Mesendoderm (in vitro differentiated cells): Measurements from ENCODE around the gene PGM2L1.

Experiments
- DNase-seq: peaks from one replicate; pipeline ENCODE4 v3.0.0; 2013
- H2AK5ac ChIP-seq: 2 replicates; pipeline ENCODE4 v1.6.1; 2013; ENCODE audit warnings: low read length, inconsistent platforms
- H2BK120ac ChIP-seq: 2 replicates; pipeline ENCODE4 v1.6.1; 2013; ENCODE audit warnings: low read depth, mild to moderate bottlenecking, low read length, moderate library complexity, mixed read lengths
- H2BK15ac ChIP-seq: replicated peaks from 2 replicates; pipeline ENCODE4 v1.6.1; 2013; ENCODE audit warnings: low read depth, mild to moderate bottlenecking, moderate library complexity
- H2BK5ac ChIP-seq: 2 replicates; pipeline ENCODE4 v1.6.1; 2013; ENCODE audit warnings: low read length, inconsistent platforms
- H3K18ac ChIP-seq: 2 replicates; pipeline ENCODE4 v1.6.1; 2013; ENCODE audit warnings: mild to moderate bottlenecking, low read length, mixed read lengths
- H3K23ac ChIP-seq: one replicate; pipeline ENCODE4 v1.6.1; 2013; ENCODE audit warnings: low read length
- H3K27ac ChIP-seq: 2 replicates; pipeline ENCODE4 v1.5.1; 2013; ENCODE audit warnings: low read depth, mild to moderate bottlenecking, inconsistent platforms, low read length, moderate library complexity
- H3K27me3 ChIP-seq: 2 replicates; pipeline ENCODE4 v1.6.1; 2013; ENCODE audit warnings: low read length, control low read depth, mild to moderate bottlenecking, inconsistent platforms; ENCODE audit not compliant: insufficient read depth, poor library complexity
- H3K36me3 ChIP-seq: 2 replicates; pipeline ENCODE4 v1.6.1; 2013; ENCODE audit warnings: low read length, inconsistent platforms; ENCODE audit not compliant: control insufficient read depth, insufficient read depth
- H3K4ac ChIP-seq: one replicate; pipeline ENCODE4 v1.6.1; 2013; ENCODE audit warnings: low read depth, mild to moderate bottlenecking, low read length, moderate library complexity
- H3K4me1 ChIP-seq: 2 replicates; pipeline ENCODE4 v1.6.1; 2013; ENCODE audit warnings: low read depth, low read length, inconsistent platforms; ENCODE audit not compliant: control insufficient read depth
- H3K4me2 ChIP-seq: 2 replicates; pipeline ENCODE4 v1.6.1; 2013; ENCODE audit warnings: low read length
- H3K4me3 ChIP-seq: 2 replicates; pipeline ENCODE4 v1.5.1; 2013; ENCODE audit warnings: mild to moderate bottlenecking, low read length
- H3K56ac ChIP-seq: one replicate; pipeline ENCODE4 v1.6.1; 2013; ENCODE audit warnings: low read length
- H3K79me1 ChIP-seq: 2 replicates; pipeline ENCODE4 v1.6.1; 2013; ENCODE audit warnings: low read length, inconsistent platforms
- H3K79me2 ChIP-seq: 2 replicates; pipeline ENCODE4 v1.6.1; 2013; ENCODE audit warnings: mild to moderate bottlenecking, low read length; ENCODE audit not compliant: control insufficient read depth, insufficient read depth
- H3K9ac ChIP-seq: 2 replicates; pipeline ENCODE4 v1.6.1; 2013; ENCODE audit warnings: low read length, inconsistent platforms
- H4K5ac ChIP-seq: one replicate; pipeline ENCODE4 v1.6.1; 2013; ENCODE audit warnings: low read length
- H4K8ac ChIP-seq: one replicate; pipeline ENCODE4 v1.6.1; 2013; ENCODE audit warnings: low read depth, mild to moderate bottlenecking, control low read depth, low read length, moderate library complexity
- WGBS: extraction: QIAGEN DNeasy Blood & Tissue Kit; methylation state at CpG from one replicate; pipeline ENCODE4 v1.1.7; 2013; ENCODE audit warnings: low lambda C conversion rate, missing lambda C conversion rate; ENCODE audit not compliant: insufficient coverage; ENCODE audit errors: extremely low coverage; 5-methylcytosine and 5-hydroxymethylcytosine counted together

The PGM2L1 gene

DNA sequence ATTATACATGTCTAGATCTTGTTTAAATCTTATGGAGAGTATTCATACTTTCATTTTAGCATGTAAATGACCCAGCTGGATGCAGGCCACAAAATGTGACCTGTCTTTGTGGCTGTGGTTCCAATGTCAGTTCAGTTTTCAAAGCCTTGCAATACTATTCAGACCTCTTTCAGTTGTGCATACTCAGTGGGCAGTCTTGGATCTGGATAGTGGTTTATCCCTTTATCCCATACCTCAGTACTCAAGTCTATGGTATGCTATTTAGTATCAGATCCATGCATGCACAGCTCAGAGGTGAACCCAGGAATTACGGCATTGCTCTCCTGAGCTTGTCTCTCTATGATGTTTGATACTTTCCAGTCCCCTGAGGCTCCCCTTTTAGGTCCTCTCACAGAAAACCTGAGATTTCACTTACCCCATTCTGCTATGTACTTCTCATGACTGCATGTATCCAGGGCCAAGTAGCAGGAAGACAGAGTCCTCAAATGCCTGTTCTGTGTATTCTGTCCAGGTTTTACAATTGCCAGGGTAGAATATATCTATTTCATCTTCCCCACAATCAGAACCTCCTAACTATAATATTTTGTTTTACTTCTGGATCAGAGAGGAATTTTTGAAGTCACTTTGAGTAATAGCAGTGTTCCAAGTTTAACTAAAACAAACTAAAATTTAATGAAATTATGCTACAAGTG lies 79.8 kb downstream of the PGM2L1 start:
- no peak overlapping the region for H2BK120ac ChIP-seq
- no peak overlapping the region for H3K4me3 ChIP-seq
- no peak overlapping the region for H3K27ac ChIP-seq
- H3K4me2 ChIP-seq = no peak overlapping the region
- H3K79me2 ChIP-seq = no peaks in the 10 kb centered on the region
- H3K56ac ChIP-seq = no peak overlapping the region
- no peak overlapping the region for H3K18ac ChIP-seq
- no CpG with 5 or more reads among the region's 1 CpG for WGBS
- H3K4me1 ChIP-seq = no peaks in the 10 kb centered on the region
- H2BK15ac ChIP-seq = no peak overlapping the region
- no peak overlapping the region for H3K4ac ChIP-seq
- DNase-seq = no peak
- H3K36me3 ChIP-seq = no peaks in the 10 kb centered on the region
- H4K5ac ChIP-seq = no peak overlapping the region
- no peaks in the 10 kb centered on the region for H3K27me3 ChIP-seq
- H4K8ac ChIP-seq = no peak overlapping the region
- no peaks in the 10 kb centered on the region for H3K79me1 ChIP-seq
- H3K23ac ChIP-seq = no peak overlapping the region
- H2BK5ac ChIP-seq = no peak overlapping the region
- H3K9ac ChIP-seq = no peak overlapping the region
- H2AK5ac ChIP-seq = no peak overlapping the region

DNA sequence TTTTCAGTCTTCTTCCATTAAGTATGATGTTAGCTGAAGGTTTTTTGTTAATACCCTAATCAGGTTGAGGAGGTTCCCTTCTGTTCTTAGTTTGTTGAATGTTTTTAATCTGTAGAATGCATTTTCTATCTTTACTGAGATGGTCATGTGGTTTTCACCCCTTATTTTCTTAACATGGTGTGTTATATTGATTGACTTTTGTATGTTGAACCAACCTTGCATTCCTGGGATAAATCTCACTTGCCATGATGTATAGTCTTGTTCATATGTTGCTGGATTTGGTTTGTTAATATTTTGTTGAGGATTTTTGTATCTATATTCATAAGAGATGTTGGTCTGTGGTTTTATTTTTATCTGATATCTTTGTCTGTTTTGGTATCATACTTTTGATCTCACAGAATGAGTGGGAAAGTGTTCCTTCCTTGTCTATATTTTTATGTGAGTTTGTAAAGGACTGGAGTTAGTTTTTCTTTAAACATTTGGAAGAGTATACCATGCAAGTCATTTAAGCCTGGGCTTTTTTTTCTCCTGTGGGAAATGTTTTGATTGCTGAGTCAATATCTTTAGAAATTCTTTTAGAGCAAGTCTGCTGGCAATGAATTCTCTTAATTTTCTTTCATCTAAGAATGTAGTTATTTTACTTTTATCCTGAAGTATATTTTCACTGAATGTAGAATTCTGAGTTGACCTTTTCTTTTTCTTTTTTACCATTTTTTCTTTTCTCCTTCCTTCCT lies 81.3 kb downstream of the PGM2L1 start:
- no peaks in the 10 kb centered on the region for H3K4me1 ChIP-seq
- H3K18ac ChIP-seq = no peak overlapping the region
- H3K79me1 ChIP-seq = no peaks in the 10 kb centered on the region
- H4K8ac ChIP-seq = no peak overlapping the region
- H3K27me3 ChIP-seq = no peaks in the 10 kb centered on the region
- no peak for DNase-seq
- H3K9ac ChIP-seq = no peak overlapping the region
- H3K36me3 ChIP-seq = no peaks in the 10 kb centered on the region
- H3K4ac ChIP-seq = no peak overlapping the region
- H3K27ac ChIP-seq = no peak overlapping the region
- H2BK120ac ChIP-seq = no peak overlapping the region
- H2BK15ac ChIP-seq = no peak overlapping the region
- H3K79me2 ChIP-seq = no peaks in the 10 kb centered on the region
- H3K56ac ChIP-seq = no peak overlapping the region
- H3K4me2 ChIP-seq = no peak overlapping the region
- H3K23ac ChIP-seq = no peak overlapping the region
- H4K5ac ChIP-seq = no peak overlapping the region
- H2BK5ac ChIP-seq = no peak overlapping the region
- H3K4me3 ChIP-seq = no peak overlapping the region
- H2AK5ac ChIP-seq = no peak overlapping the region

DNA sequence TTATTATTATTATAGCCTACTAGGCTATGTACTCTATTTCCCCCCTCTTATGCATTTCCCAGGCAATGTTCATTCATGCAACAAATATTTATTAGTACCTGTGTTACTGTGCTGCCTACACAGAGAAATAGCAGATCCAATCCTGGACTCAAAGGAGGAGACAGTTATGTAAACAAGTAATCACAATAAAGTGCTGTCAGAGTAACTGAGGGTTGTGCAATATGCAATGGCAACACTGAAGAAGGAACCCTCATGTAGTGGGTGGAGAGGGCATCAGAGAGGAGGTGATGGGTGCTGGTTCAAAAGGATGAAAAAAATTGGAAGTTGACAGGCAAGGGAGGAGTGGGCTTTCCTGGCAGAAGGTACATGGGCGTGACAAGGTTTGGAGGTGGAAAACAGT lies 85.9 kb downstream of the PGM2L1 start:
- no peak overlapping the region for H2BK5ac ChIP-seq
- H3K79me1 ChIP-seq = no peaks in the 10 kb centered on the region
- no peak overlapping the region for H3K9ac ChIP-seq
- no CpG with 5 or more reads among the region's 1 CpG for WGBS
- no peak overlapping the region for H3K4ac ChIP-seq
- no peak overlapping the region for H4K5ac ChIP-seq
- H3K4me2 ChIP-seq = no peak overlapping the region
- no peaks in the 10 kb centered on the region for H3K79me2 ChIP-seq
- no peak for DNase-seq
- no peak overlapping the region for H3K23ac ChIP-seq
- no peak overlapping the region for H3K18ac ChIP-seq
- H3K56ac ChIP-seq = no peak overlapping the region
- no peak overlapping the region for H3K27ac ChIP-seq
- H3K27me3 ChIP-seq = peaks cover 3% of the 10 kb centered on the region
- no peak overlapping the region for H4K8ac ChIP-seq
- no peak overlapping the region for H2BK120ac ChIP-seq
- no peaks in the 10 kb centered on the region for H3K4me1 ChIP-seq
- no peak overlapping the region for H2BK15ac ChIP-seq
- no peak overlapping the region for H2AK5ac ChIP-seq
- H3K36me3 ChIP-seq = no peaks in the 10 kb centered on the region
- no peak overlapping the region for H3K4me3 ChIP-seq

GRCh38 chr11:74311352-74311926 lies 86.8 kb downstream of the PGM2L1 start, which contains the start of gene P4HA3:
Gene P4HA3, minus strand, starts transcription at chr11:74311640. Its CDS starts 29 bp downstream, at chr11:74311611.
- Histone ChIP-seq H2AK5ac (no peak within 1 kb of the TSS), H4K5ac (no peak within 1 kb of the TSS), H3K4me2 (peak within 1 kb of the TSS; percentile 68), H3K56ac (peak within 1 kb of the TSS; percentile 74), H4K8ac (no peak within 1 kb of the TSS), H3K27ac (no peak within 1 kb of the TSS), H3K18ac (no peak within 1 kb of the TSS), H3K4me1 (no peaks in the 10 kb centered on the region), H3K36me3 (no peaks in the 10 kb centered on the region), H3K9ac (peak within 1 kb of the TSS; percentile 59), H3K4me3 (no peak within 1 kb of the TSS), H3K23ac (no peak within 1 kb of the TSS), H2BK120ac (no peak within 1 kb of the TSS), H3K79me1 (no peaks in the 10 kb centered on the region), H3K27me3 (peaks cover 3% of the 10 kb centered on the region), H3K4ac (no peak within 1 kb of the TSS), H2BK15ac (no peak within 1 kb of the TSS), H2BK5ac (no peak within 1 kb of the TSS), H3K79me2 (no peaks in the 10 kb centered on the region)
- no CpG with 5 or more reads among the region's 62 CpGs for WGBS
- DNase-seq = peak; percentile 79

GRCh38 chr11:74310857-74311256 lies 87.4 kb downstream of the PGM2L1 start:
- no peaks in the 10 kb centered on the region for H3K79me1 ChIP-seq
- no peak overlapping the region for H3K27ac ChIP-seq
- H3K4ac ChIP-seq = no peak overlapping the region
- H3K4me1 ChIP-seq = no peaks in the 10 kb centered on the region
- no peak for DNase-seq
- no peak overlapping the region for H2BK15ac ChIP-seq
- no peak overlapping the region for H2BK5ac ChIP-seq
- no peak overlapping the region for H3K4me3 ChIP-seq
- H2BK120ac ChIP-seq = no peak overlapping the region
- no peak overlapping the region for H3K23ac ChIP-seq
- no peaks in the 10 kb centered on the region for H3K36me3 ChIP-seq
- no peak overlapping the region for H4K8ac ChIP-seq
- no CpG with 5 or more reads among the region's 11 CpGs for WGBS
- peak overlapping the region; percentile 74 for H3K56ac ChIP-seq
- H3K9ac ChIP-seq = peak overlapping the region; percentile 59
- H3K4me2 ChIP-seq = peak overlapping the region; percentile 68
- no peak overlapping the region for H4K5ac ChIP-seq
- no peaks in the 10 kb centered on the region for H3K79me2 ChIP-seq
- peaks cover 3% of the 10 kb centered on the region for H3K27me3 ChIP-seq
- H2AK5ac ChIP-seq = no peak overlapping the region
- H3K18ac ChIP-seq = no peak overlapping the region
